ENCODE data around the gene TOM1L2. TPM values are rescaled to one million over a fixed set of nuclear protein-coding genes. Genes with fewer than 3 reads are reported as not detected.

TOM1L2 gene
- total RNA-seq, 1 experiment from 2014 or later, result 24.1 TPM

GRCh38 chr17:17830740-17831207 is 141.4 kb downstream of the TOM1L2 start:
- ChIA-PET RAD21 (ENCODE audit: low non-redundant PET in 1 of 2, low total read pairs in 2 of 2, uncharacterized antibody in 2 of 2, unreplicated experiment in 2 of 2) (no interaction called here), POLR2A (no interaction called here), CTCF (no interaction called here)
- ATAC-seq (no peak), DNase-seq (ENCODE audit: low read depth, low spot score) (no peak)
- peak overlapping the region; percentile 48; the same call in 1 of the 2 replicates for H3K27ac ChIP-seq (ENCODE audit: low read depth, low read length)
- H3K36me3 ChIP-seq (ENCODE audit: control insufficient read depth in 1 of 2, insufficient read depth in 2 of 2, low read length in 2 of 2), result peaks cover 3 to 39% of the 10 kb centered on the region in 2 experiments; a peak in 2 of 4 replicates
- H3K9me2 ChIP-seq (ENCODE audit: insufficient read depth), result no peaks in the 10 kb centered on the region
- H3K4me1 ChIP-seq (ENCODE audit: control insufficient read depth in 1 of 2, insufficient read depth in 2 of 2, low read length in 2 of 2), result peaks cover 66 to 87% of the 10 kb centered on the region in 2 experiments
- no peak overlapping the region for H3K4me2 ChIP-seq (ENCODE audit: low read length)
- peaks cover 97% of the 10 kb centered on the region for H3K79me2 ChIP-seq (ENCODE audit: insufficient read depth, low read length)
- H2AFZ ChIP-seq (ENCODE audit: low read depth, low read length, poor library complexity, severe bottlenecking), result no peak overlapping the region
- H3K27me3 ChIP-seq (ENCODE audit: insufficient read depth, low read length), result no peaks in the 10 kb centered on the region
- intact Hi-C loops (cut with micrococcal nuclease), result loop anchor here (10.0 kb wide), 1 partner anchor 146 kb away; the partner anchor contains the start of gene RAI1
- BruUV-seq (replicated peaks), result no TSS peak
- no peak for TF ChIP-seq ZBTB33 (IDR thresholded peaks at IDR 0.05; ENCODE audit: extremely low read depth, insufficient replicate concordance, low read length)
- no peak for TF ChIP-seq POLR2AphosphoS5 (IDR thresholded peaks at IDR 0.05; ENCODE audit: low read depth, low read length)
- TF ChIP-seq, protein P1, sequence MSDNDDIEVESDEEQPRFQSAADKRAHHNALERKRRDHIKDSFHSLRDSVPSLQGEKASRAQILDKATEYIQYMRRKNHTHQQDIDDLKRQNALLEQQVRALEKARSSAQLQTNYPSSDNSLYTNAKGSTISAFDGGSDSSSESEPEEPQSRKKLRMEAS (IDR thresholded peaks at IDR 0.05), result no peak
- no peak for TF ChIP-seq FOSL1 (IDR thresholded peaks at IDR 0.05; ENCODE audit: low read depth)
- TF ChIP-seq, protein P2, sequence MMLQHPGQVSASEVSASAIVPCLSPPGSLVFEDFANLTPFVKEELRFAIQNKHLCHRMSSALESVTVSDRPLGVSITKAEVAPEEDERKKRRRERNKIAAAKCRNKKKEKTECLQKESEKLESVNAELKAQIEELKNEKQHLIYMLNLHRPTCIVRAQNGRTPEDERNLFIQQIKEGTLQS (IDR thresholded peaks at IDR 0.05), result no peak
- TF ChIP-seq YY1 (IDR thresholded peaks at IDR 0.05; ENCODE audit: extremely low read depth, insufficient replicate concordance, low read depth, low read length), result no peak
- no peak for TF ChIP-seq POLR2A (IDR thresholded peaks at IDR 0.05; ENCODE audit: borderline replicate concordance, extremely low read depth, insufficient read depth, insufficient read length)
- no peak for TF ChIP-seq EGR1 (IDR thresholded peaks at IDR 0.05; ENCODE audit: low read depth)
- TF ChIP-seq ZNF274 (IDR thresholded peaks at IDR 0.05; ENCODE audit: low read depth, low read length), result no peak
- TF ChIP-seq TCF7L2 (IDR thresholded peaks at IDR 0.05; ENCODE audit: borderline replicate concordance, extremely low read depth, insufficient read depth, insufficient read length), result no peak
- TF ChIP-seq ELF1 (IDR thresholded peaks at IDR 0.05; ENCODE audit: borderline replicate concordance, low read depth), result no peak
- TF ChIP-seq CBX3 (IDR thresholded peaks at IDR 0.05; ENCODE audit: low read depth), result no peak
- H3K4me3 ChIP-seq (replicated peaks in 1 of 2; ENCODE audit: low read depth in 1 of 2, low read length in 2 of 2), result no peak overlapping the region
- H4K20me1 ChIP-seq (ENCODE audit: insufficient read depth), result no peaks in the 10 kb centered on the region
- no peaks in the 10 kb centered on the region for H3K9me3 ChIP-seq (ENCODE audit: control insufficient read depth in 1 of 2, insufficient read depth in 1 of 2, low read depth in 1 of 2, low read length in 2 of 2)
- peak overlapping the region; percentile 10; the same call in 1 of the 2 replicates for H3K9ac ChIP-seq (ENCODE audit: low read length)
